Suppressor macrophage treated with lipopolysaccharide for 4 hours (primary cell): Measurements from ENCODE around the gene CDH23.
A peak's percentile ranks its signal among the peaks of the same experiment; 100 is the strongest.

Source experiments
- DNase-seq: peaks from one replicate; pipeline ENCODE4 v3.0.0-alpha.2; 2020

Gene CDH23

GRCh38 chr10:71671994-71672946 lies 275.6 kb downstream of the CDH23 start:
- DNase-seq, result no peak

- DNase-seq, result no peak
Observed at GRCh38 chr10:71675295-71675970, 278.7 kb downstream of the CDH23 start.

GRCh38 chr10:71677261-71677660 lies 280.5 kb downstream of the CDH23 start:
- DNase-seq, result no peak

DNA sequence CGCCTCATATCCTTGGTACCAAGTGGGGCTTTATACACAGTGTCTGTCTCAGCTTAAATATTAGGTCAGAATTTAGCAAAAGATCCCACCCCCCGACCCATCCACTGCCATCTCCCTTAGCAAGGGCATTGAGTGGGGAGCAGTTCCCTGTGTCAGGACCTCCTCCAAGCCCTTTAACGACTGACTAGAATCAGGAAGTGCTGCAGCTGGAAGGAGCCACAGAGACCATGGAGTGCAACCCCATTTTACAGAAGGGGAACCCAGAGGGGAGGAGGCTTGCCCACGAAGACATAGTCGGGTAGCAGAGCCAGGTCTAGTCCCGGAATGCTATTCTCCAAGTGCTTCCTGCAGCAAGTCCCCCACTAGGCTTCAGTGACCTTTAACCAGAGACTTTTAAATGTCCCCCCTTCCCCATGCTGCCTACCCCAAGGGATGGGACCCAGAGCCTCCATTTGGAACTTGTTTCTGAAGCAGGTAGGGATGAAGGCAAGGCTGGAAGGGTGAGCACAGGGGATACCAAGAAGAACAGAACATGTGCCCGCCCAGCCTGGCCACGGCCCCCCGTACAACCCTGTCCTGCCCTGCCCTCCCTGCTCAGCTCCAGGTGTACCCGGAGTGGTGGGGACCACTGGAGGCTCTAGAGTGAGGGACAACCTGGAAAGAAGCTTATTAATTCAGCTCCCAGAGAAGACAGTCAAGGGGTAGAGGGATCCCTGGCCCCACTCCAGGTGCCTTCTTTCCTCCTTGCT lies 281.5 kb downstream of the CDH23 start:
- DNase-seq, result no peak

- no peak for DNase-seq
Observed at GRCh38 chr10:71679425-71679824, 282.7 kb downstream of the CDH23 start.

GRCh38 chr10:71681977-71682376 lies 285.3 kb downstream of the CDH23 start:
- DNase-seq, result no peak

- no peak for DNase-seq
Observed at GRCh38 chr10:71683301-71683700, 286.6 kb downstream of the CDH23 start.

GRCh38 chr10:71684356-71685173 lies 287.8 kb downstream of the CDH23 start:
- DNase-seq, result no peak

- DNase-seq, result no peak
Observed at GRCh38 chr10:71685554-71686232, 289.0 kb downstream of the CDH23 start.

GRCh38 chr10:71687077-71687476 lies 290.4 kb downstream of the CDH23 start:
- DNase-seq, result no peak

GRCh38 chr10:71687480-71687879 lies 290.8 kb downstream of the CDH23 start:
- no peak for DNase-seq

DNA sequence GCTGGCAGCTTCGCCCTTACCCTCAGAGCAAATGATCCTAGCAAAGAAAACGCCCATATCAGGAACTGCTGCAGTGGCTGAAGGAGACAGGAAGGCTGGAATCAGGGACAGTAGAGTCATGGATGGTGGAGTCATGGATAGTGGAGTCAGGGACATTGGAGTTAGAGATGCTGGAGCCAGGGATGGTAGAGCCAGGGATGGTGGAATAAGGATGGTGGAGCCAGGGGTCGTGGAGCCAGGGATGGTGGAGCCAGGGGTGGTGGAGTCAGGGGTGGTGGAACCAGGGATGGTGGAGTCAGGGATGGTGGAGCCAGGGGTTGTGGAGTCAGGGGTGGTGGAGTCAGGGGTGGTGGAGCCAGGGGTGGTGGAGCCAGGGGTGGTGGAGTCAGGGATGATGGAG lies 291.5 kb downstream of the CDH23 start:
- DNase-seq, result no peak

- DNase-seq, result no peak
Observed at GRCh38 chr10:71690094-71690720, 293.5 kb downstream of the CDH23 start.

DNA sequence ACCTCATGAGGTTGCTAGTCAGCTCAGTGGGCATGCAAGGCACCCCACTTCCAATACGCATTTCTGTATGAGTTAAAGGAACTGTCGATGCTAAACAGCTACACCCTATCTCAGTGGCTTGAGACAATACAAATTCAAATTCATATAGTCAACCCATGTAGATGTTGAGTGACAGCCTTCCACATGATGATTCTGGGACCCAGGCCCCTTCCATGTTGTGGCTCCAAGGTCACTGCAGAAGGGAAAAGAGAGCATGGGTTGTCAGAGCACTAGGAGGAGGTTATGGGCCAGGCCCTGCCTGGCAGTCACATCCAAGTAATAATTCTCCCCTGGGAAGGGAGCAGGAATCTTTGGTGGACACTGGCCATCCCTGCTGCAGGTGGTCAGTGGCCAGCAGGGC lies 294.7 kb downstream of the CDH23 start:
- DNase-seq, result no peak

DNA sequence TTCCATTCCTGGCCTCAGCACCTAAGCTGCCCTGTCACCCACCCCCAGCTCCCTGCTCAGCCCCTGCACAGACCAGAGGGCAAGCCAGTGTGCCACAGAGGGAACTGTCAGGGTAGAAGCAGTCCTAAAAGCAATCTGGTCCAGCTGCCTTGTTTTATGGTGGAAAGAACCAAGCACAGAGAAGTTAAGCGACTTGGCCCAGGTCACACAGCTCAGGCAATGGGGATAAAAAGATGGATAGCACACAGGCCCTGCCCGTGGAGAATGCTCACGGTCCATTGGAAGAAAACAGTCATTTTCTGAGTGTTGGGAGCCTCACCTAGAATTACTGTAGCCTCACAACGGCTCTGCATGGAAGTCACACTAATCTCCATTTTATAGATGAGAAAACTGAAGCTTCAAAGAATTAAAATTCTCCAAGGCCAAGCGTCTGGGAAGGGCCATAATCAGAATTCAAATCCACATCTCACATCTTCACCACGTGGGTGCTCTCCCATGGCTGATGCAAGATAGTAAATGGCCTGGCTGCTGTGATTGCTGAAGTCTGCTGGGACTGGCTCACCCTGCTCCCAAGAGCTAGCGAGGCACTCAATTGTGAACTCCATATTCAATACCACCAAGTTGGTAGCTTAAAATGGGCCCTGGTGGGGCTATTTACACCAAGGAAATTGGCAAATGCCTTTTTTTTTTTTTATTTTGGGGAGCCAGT lies 296.0 kb downstream of the CDH23 start:
- no peak for DNase-seq

- DNase-seq, result no peak
Observed at GRCh38 chr10:71693377-71693776, 296.7 kb downstream of the CDH23 start.

- DNase-seq, result peak; percentile 19
Observed at GRCh38 chr10:71694039-71694501, 297.4 kb downstream of the CDH23 start.

- DNase-seq, result peak; percentile 89
Observed at GRCh38 chr10:71694567-71694968, 297.8 kb downstream of the CDH23 start.

DNA sequence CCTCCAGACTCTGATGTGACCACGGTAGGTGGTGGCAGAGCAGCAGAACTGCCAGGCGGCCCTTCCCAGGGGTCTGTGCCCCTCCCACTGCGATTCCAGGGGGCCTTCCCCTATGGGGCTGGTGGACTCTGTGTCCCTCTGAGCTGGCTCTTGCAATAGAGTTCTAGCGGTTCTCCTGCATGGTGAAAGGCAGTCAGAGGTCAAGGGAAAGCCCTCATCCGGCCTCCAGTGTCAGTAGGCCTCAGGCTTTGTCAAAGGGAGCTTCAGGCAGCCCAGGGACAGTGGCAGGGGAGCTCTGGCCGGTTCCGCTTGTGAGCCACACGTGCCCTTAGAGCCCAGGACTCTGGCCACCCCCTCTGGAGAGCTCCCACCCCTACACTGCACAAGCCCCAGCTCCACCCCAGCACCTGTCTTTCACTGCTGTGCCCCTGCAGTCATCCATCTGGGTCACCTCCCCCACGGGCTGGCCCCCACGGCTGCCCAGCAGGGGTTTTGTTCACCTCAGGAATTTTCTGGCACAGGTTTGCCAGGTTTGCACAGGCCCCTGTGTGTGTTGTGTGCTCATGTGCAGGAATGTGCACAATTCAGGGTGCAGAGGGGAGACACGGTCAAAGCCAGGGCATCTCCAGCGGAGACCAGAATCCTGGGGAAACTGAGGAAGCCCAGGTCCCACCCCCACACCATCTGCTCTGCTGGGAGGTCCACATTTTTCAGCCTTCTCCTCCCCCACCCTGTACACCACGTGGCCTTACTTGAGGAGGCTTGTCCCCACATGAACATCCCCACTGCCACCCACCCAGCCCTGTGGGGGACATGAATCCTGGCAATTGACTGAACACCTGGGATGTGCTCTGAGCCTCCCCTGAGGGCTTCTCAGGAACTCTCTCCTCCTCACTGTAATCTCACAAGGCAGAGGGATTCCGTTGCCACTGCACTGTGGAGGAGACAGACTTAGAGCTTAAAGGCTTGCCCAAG lies 299.1 kb downstream of the CDH23 start:
- peak; percentile 21 for DNase-seq
